Suprapubic skin (tissue), 4 donors: Measurements from ENCODE around the gene AP1M1. TPM values are rescaled to one million over a fixed set of nuclear protein-coding genes. Genes with fewer than 3 reads are reported as not detected.

Experiments used
- DNase-seq, 2 donors: peaks; one replicate each; pipeline ENCODE4 v3.0.0-alpha.2; 2019; ENCODE audit warnings: low spot score in 2 of 2
- H3K27ac ChIP-seq: fragments of 200-600 bp; sonication (generic); one replicate; pipeline ENCODE4 v1.5.1; 2019
- H3K27me3 ChIP-seq: fragments of 200-600 bp; sonication (generic); one replicate; pipeline ENCODE4 v1.5.1; 2019
- H3K36me3 ChIP-seq: fragments of 200-600 bp; sonication (generic); one replicate; pipeline ENCODE4 v1.5.1; 2019
- H3K4me1 ChIP-seq: fragments of 200-600 bp; sonication (generic); one replicate; pipeline ENCODE4 v1.5.1; 2019
- H3K4me3 ChIP-seq: fragments of 200-600 bp; sonication (generic); one replicate; pipeline ENCODE4 v1.5.1; 2019; ENCODE audit warnings: mild to moderate bottlenecking
- H3K9me3 ChIP-seq: fragments of 200-600 bp; sonication (generic); one replicate; pipeline ENCODE4 v1.5.1; 2019
- EP300 ChIP-seq: sonication (generic); formaldehyde crosslinking; IDR thresholded peaks from one replicate; pipeline ENCODE4 v1.6.1; 2017; ENCODE audit warnings: antibody characterized with exemption
- POLR2A ChIP-seq, 2 donors: fragments of 450-650 bp; IDR thresholded peaks; one replicate each; pipeline ENCODE4 v1.6.1; 2017; ENCODE audit warnings: antibody characterized with exemption in 2 of 2, mild to moderate bottlenecking in 2 of 2, moderate library complexity in 2 of 2
- POLR2AphosphoS5 ChIP-seq, 3 donors: sonication (generic); formaldehyde crosslinking; IDR thresholded peaks; one replicate each; pipeline ENCODE4 v1.6.1; 2017; ENCODE audit warnings: antibody characterized with exemption in 3 of 3
- WGBS: methylation state at CpG from one replicate; pipeline ENCODE4 v1.1.5; 2018; 5-methylcytosine and 5-hydroxymethylcytosine counted together
- total RNA-seq, 4 donors: library from RNA; depleted of rRNA; stranded (reverse); fragments of >200 nt; gene quantifications; one replicate each; pipeline ENCODE4 v1.1.0, GENCODE V29; 2016
- TF ChIP-seq, protein P1 (sequence below), 2 donors: fragments of 200-600 bp in 1 of 2; fragments of 450-650 bp in 1 of 2; sonication (generic) in 1 of 2; IDR thresholded peaks; one replicate each; pipeline ENCODE4 v1.5.1; 2016 to 2019; ENCODE audit warnings: antibody characterized with exemption in 2 of 2, mild to moderate bottlenecking in 1 of 2, moderate library complexity in 1 of 2

AP1M1 gene
- total RNA-seq, 4 donors from 2014 or later: 37.2 to 61.2 (median 45.0) TPM

DNA sequence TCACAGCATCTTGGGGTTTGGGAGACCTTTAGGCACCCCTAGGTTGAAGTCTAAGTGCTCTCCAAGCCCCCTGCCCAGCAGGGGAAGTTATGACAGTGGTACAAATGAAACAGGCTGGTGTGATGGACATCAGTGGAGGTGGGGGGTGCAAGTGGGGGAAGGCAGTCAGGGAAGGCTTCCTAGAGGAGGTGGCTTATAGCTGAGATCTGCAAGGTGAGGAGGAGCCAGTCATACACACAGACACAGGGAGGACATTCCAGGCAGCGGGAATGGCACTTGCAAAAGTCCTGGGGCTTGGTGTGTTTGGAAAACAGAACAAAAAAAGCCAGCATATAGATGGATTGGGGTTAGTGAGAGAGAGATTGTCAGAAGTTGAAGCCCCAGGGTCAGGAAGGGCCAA is 42.6 kb upstream of the AP1M1 start:
- TF ChIP-seq, protein P1, sequence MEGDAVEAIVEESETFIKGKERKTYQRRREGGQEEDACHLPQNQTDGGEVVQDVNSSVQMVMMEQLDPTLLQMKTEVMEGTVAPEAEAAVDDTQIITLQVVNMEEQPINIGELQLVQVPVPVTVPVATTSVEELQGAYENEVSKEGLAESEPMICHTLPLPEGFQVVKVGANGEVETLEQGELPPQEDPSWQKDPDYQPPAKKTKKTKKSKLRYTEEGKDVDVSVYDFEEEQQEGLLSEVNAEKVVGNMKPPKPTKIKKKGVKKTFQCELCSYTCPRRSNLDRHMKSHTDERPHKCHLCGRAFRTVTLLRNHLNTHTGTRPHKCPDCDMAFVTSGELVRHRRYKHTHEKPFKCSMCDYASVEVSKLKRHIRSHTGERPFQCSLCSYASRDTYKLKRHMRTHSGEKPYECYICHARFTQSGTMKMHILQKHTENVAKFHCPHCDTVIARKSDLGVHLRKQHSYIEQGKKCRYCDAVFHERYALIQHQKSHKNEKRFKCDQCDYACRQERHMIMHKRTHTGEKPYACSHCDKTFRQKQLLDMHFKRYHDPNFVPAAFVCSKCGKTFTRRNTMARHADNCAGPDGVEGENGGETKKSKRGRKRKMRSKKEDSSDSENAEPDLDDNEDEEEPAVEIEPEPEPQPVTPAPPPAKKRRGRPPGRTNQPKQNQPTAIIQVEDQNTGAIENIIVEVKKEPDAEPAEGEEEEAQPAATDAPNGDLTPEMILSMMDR (IDR thresholded peaks at IDR 0.05): no peak
- TF ChIP-seq EP300: no peak
- TF ChIP-seq POLR2AphosphoS5 (IDR thresholded peaks at IDR 0.05): no peak
- no peak for TF ChIP-seq POLR2A (IDR thresholded peaks at IDR 0.05)
- WGBS: 94% methylated on average over 1 of the region's 1 CpG
- no peak overlapping the region for H3K4me3 ChIP-seq
- H3K4me1 ChIP-seq: no peaks in the 10 kb centered on the region
- H3K36me3 ChIP-seq: no peaks in the 10 kb centered on the region
- no peak overlapping the region for H3K27ac ChIP-seq
- H3K27me3 ChIP-seq: no peaks in the 10 kb centered on the region
- no peaks in the 10 kb centered on the region for H3K9me3 ChIP-seq
- no peak for DNase-seq

GRCh38 chr19:16156904-16157303 is 40.8 kb upstream of the AP1M1 start:
- no peak for TF ChIP-seq POLR2A (IDR thresholded peaks at IDR 0.05)
- no peak for TF ChIP-seq EP300
- TF ChIP-seq, protein P1 (IDR thresholded peaks at IDR 0.05): no peak
- H3K9me3 ChIP-seq: no peaks in the 10 kb centered on the region
- H3K4me1 ChIP-seq: no peaks in the 10 kb centered on the region
- no peaks in the 10 kb centered on the region for H3K27me3 ChIP-seq
- H3K27ac ChIP-seq: no peak overlapping the region
- H3K36me3 ChIP-seq: no peaks in the 10 kb centered on the region
- no peak for DNase-seq
- WGBS: 65% methylated on average over 6 of the region's 6 CpGs
- H3K4me3 ChIP-seq: no peak overlapping the region

- WGBS: 85% methylated on average over 4 of the region's 10 CpGs
- TF ChIP-seq, protein P1 (IDR thresholded peaks at IDR 0.05): no peak
- no peak for TF ChIP-seq POLR2A (IDR thresholded peaks at IDR 0.05)
- TF ChIP-seq EP300: no peak
- TF ChIP-seq POLR2AphosphoS5 (IDR thresholded peaks at IDR 0.05): no peak
- Histone ChIP-seq H3K9me3 (no peaks in the 10 kb centered on the region), H3K36me3 (no peaks in the 10 kb centered on the region), H3K27me3 (no peaks in the 10 kb centered on the region), H3K27ac (no peak overlapping the region), H3K4me1 (no peaks in the 10 kb centered on the region), H3K4me3 (no peak overlapping the region)
- DNase-seq: no peak
These were observed 40.1 kb upstream of the AP1M1 start for GRCh38 chr19:16157601-16158000.

GRCh38 chr19:16159655-16160054 is 38.1 kb upstream of the AP1M1 start:
- no peaks in the 10 kb centered on the region for H3K27me3 ChIP-seq
- no peaks in the 10 kb centered on the region for H3K4me1 ChIP-seq
- WGBS: 92% methylated on average over 5 of the region's 5 CpGs
- DNase-seq: no peak
- no peak overlapping the region for H3K27ac ChIP-seq
- H3K9me3 ChIP-seq: no peaks in the 10 kb centered on the region
- H3K36me3 ChIP-seq: no peaks in the 10 kb centered on the region
- TF ChIP-seq POLR2A (IDR thresholded peaks at IDR 0.05): no peak
- TF ChIP-seq, protein P1 (IDR thresholded peaks at IDR 0.05): no peak
- no peak for TF ChIP-seq EP300
- no peak for TF ChIP-seq POLR2AphosphoS5 (IDR thresholded peaks at IDR 0.05)
- no peak overlapping the region for H3K4me3 ChIP-seq

DNA sequence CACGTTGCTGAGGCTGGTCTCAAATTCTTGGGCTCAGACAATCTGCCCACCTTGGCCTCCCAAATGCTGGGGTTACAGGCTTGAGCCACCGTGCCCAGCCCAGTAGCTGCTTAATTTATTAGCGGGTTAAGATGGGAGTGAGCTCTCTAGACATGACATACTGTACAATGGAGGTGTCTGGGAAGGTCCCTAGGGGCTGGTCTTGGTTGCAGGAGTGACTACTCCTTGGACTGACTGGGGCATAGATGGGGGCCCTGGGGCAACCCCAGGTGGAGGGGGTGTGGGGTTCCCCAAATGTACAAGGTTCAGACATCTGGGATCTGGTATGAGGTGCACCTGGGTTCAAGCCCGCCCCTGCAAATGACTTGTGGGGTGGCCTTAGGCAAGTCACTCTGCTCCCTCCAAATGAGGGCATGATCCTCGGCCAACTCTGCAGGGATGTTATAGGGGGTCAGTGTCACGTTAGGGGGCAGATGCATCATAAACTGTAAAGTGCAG is 37.2 kb upstream of the AP1M1 start:
- DNase-seq: no peak
- no peaks in the 10 kb centered on the region for H3K4me1 ChIP-seq
- no peaks in the 10 kb centered on the region for H3K9me3 ChIP-seq
- H3K27ac ChIP-seq: no peak overlapping the region
- 64% methylated on average over 6 of the region's 6 CpGs for WGBS
- no peaks in the 10 kb centered on the region for H3K27me3 ChIP-seq
- H3K4me3 ChIP-seq: no peak overlapping the region
- TF ChIP-seq EP300: no peak
- TF ChIP-seq, protein P1 (IDR thresholded peaks at IDR 0.05): no peak
- TF ChIP-seq POLR2A (IDR thresholded peaks at IDR 0.05): no peak
- no peak for TF ChIP-seq POLR2AphosphoS5 (IDR thresholded peaks at IDR 0.05)
- no peaks in the 10 kb centered on the region for H3K36me3 ChIP-seq
